CD4-positive, alpha-beta T cell (primary cell): ENCODE measurements around the gene FCAMR. TPM values are rescaled to one million over a fixed set of nuclear protein-coding genes. Genes with fewer than 3 reads are reported as not detected.

Experiments used
- ATAC-seq: fragments of 200-7000 bp; cut with Tn5 transposase; one replicate; pipeline ENCODE4 v1.10.0; 2022; ENCODE audit warnings: mild to moderate bottlenecking; ENCODE audit not compliant: poor library complexity
- CTCF ChIA-PET: fragments of 350-600 bp; sonication (Branson Sonifier 250); formaldehyde crosslinking; loops from one replicate; lab custom pipeline; 2021; ENCODE audit warnings: antibody characterized with exemption, inconsistent platforms; lab: Charles Lee
- POLR2A ChIA-PET: fragments of 350-600 bp; sonication (Branson Sonifier 250); formaldehyde crosslinking; loops from one replicate; lab custom pipeline; 2021; ENCODE audit warnings: antibody characterized with exemption, inconsistent platforms; lab: Charles Lee
- DNase-seq, 14 experiments: peaks; one replicate each; pipeline ENCODE4 v3.0.0-alpha.2; 2013 to 2020; ENCODE audit warnings: mixed read lengths in 2 of 14
- H3K27ac ChIP-seq, 2 donors: one replicate each; pipeline versions ENCODE4 v1.5.1 to v1.7.0; 2013; ENCODE audit warnings: low read length in 2 of 2, low read depth in 1 of 2, mild to moderate bottlenecking in 1 of 2
- H3K27me3 ChIP-seq, 2 experiments: 1 replicate in 1 of 2; 2 replicates in 1 of 2; pipeline versions ENCODE4 v1.6.1 to v1.7.0; 2013; ENCODE audit warnings: low read length in 2 of 2, control low read depth in 1 of 2, mild to moderate bottlenecking in 1 of 2, moderate library complexity in 1 of 2; ENCODE audit not compliant: insufficient read depth in 2 of 2, control insufficient read depth in 1 of 2
- H3K36me3 ChIP-seq: one replicate; pipeline ENCODE4 v1.6.1; 2013; ENCODE audit warnings: low read length, control low read depth; ENCODE audit not compliant: insufficient read depth
- H3K4me1 ChIP-seq: one replicate; pipeline ENCODE4 v1.6.1; 2013; ENCODE audit warnings: low read length, control low read depth; ENCODE audit not compliant: insufficient read depth
- H3K4me3 ChIP-seq: one replicate; pipeline ENCODE4 v1.5.1; 2013; ENCODE audit warnings: mild to moderate bottlenecking, low read length, moderate library complexity
- H3K9me3 ChIP-seq, 2 experiments: 1 replicate in 1 of 2; 2 replicates in 1 of 2; pipeline versions ENCODE4 v1.6.1 to v1.7.0; 2013; ENCODE audit warnings: low read length in 2 of 2, mild to moderate bottlenecking in 2 of 2, control low read depth in 1 of 2, moderate library complexity in 1 of 2; ENCODE audit not compliant: control insufficient read depth in 1 of 2, insufficient read depth in 1 of 2
- H3K27ac Mint-ChIP-seq: one replicate; pipeline ENCODE4 v1.8.0; 2020; ENCODE audit warnings: mixed read lengths
- H3K27me3 Mint-ChIP-seq: one replicate; pipeline ENCODE4 v1.8.0; 2021; ENCODE audit warnings: mixed read lengths
- H3K36me3 Mint-ChIP-seq: one replicate; pipeline ENCODE4 v1.8.0; 2021; ENCODE audit warnings: low read depth, mixed read lengths
- H3K4me1 Mint-ChIP-seq: one replicate; pipeline ENCODE4 v1.8.0; 2021; ENCODE audit warnings: low read depth, mixed read lengths
- H3K4me3 Mint-ChIP-seq: one replicate; pipeline ENCODE4 v1.8.0; 2020; ENCODE audit warnings: mild to moderate bottlenecking, mixed read lengths
- H3K9me3 Mint-ChIP-seq: one replicate; pipeline ENCODE4 v1.8.0; 2020; ENCODE audit warnings: mixed read lengths
- intact Hi-C, 2 experiments: fragments of 100-400 bp; cut with DNase I in 1 of 2; cut with micrococcal nuclease in 1 of 2; formaldehyde crosslinking; loops; one replicate each; pipeline versions ENCODE4 v1.15.1 to v1.9.0; 2023 to 2025; cut with DNase I, micrococcal nuclease
- total RNA-seq, 174 experiments: library from RNA in 2 of 174; stranded (reverse) in 2 of 174; gene quantifications; one replicate each; pipeline ENCODE4 v1.2.3 and lab custom pipeline; 2021 to 2026
- TF ChIP-seq, protein P1 (sequence below): fragments of 200-600 bp; IDR thresholded peaks from one replicate; pipeline ENCODE4 v1.8.0; 2022; ENCODE audit warnings: antibody characterized with exemption, mild to moderate bottlenecking

FCAMR gene
- total RNA-seq, 2 experiments from 2014 or later, result not detected

DNA sequence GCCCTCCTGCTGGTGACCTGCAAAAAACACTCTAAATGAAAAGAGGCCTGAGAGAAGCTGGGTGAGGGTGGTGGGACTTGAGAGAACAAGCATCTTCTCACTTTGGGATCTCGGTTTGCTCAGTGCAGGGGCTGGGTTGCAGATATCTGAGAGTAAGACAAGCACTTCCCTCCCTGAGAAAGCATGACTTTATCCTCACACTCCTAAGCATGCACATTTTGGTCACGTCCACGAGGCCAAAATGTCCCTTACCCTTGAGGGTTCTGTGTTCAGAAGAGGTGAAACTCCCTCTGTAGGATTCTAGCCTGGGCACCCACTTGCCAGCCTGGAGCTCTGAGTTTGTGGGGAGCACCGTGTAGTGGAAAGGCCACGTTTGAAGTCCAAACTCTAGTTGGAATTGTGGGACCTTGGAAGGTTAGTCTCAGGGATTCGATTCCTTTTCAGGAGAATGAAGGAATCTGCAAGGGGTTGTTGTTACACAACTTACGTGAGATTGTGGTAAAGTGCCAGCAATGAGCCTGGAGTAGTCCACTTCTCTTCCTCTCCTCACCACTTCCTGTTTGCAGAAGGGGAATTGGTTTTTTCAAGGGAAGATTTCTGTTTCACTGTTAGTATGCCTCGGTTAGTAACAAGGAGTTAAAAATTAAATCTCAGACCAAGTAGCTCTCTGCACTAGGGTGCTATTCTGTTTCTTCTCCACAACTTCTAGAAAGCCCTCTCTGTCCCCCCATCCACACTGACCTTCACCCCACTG lies 3.0 kb downstream of the FCAMR start:
- H3K36me3 ChIP-seq, result no peaks in the 10 kb centered on the region
- no peaks in the 10 kb centered on the region for H3K36me3 Mint-ChIP-seq
- no peaks in the 10 kb centered on the region for H3K27me3 Mint-ChIP-seq
- ATAC-seq (peak; percentile 29), DNase-seq (peak in 3 of 14 experiments; percentile 32 to 51 (median 45))
- no peak overlapping the region for H3K27ac Mint-ChIP-seq
- no peaks in the 10 kb centered on the region for H3K27me3 ChIP-seq
- no peak overlapping the region for H3K27ac ChIP-seq
- peaks cover 18% of the 10 kb centered on the region for H3K4me1 ChIP-seq
- ChIA-PET POLR2A (interaction anchor here (1.0 to 1.3 kb wide), 3 partner anchors 46 to 61 kb away, joined by 3 to 12 read pairs (median 3); partner anchors contain the start of gene FCMR), CTCF (no interaction called here)
- intact Hi-C loops, result no loop called here
- no peaks in the 10 kb centered on the region for H3K9me3 ChIP-seq
- H3K4me1 Mint-ChIP-seq, result peaks cover 30% of the 10 kb centered on the region
- TF ChIP-seq, protein P1, sequence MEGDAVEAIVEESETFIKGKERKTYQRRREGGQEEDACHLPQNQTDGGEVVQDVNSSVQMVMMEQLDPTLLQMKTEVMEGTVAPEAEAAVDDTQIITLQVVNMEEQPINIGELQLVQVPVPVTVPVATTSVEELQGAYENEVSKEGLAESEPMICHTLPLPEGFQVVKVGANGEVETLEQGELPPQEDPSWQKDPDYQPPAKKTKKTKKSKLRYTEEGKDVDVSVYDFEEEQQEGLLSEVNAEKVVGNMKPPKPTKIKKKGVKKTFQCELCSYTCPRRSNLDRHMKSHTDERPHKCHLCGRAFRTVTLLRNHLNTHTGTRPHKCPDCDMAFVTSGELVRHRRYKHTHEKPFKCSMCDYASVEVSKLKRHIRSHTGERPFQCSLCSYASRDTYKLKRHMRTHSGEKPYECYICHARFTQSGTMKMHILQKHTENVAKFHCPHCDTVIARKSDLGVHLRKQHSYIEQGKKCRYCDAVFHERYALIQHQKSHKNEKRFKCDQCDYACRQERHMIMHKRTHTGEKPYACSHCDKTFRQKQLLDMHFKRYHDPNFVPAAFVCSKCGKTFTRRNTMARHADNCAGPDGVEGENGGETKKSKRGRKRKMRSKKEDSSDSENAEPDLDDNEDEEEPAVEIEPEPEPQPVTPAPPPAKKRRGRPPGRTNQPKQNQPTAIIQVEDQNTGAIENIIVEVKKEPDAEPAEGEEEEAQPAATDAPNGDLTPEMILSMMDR, result no peak
- no peak overlapping the region for H3K4me3 ChIP-seq
- no peaks in the 10 kb centered on the region for H3K9me3 Mint-ChIP-seq
- H3K4me3 Mint-ChIP-seq, result peak overlapping the region; percentile 21

DNA sequence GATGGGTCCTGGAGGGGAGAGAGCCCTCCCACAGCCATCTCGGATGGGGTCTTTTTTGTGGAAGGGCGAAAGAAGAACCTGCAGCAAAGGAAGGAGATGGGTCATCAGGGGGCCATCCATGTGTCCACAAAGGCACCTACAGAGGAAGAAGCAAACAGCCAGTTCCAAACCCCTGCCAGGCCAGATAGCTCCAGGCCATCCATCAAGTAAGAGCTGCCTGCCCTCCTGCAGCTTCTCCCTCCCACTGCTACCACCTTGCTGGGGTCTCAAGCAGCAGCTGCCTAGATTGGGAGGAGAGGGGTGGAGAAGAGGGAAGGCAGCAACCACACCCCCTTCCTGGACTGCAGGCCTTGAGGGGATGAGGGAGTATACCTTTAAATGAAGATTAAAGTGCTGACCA lies 4.5 kb downstream of the FCAMR start:
- ATAC-seq (no peak), DNase-seq (no peak)
- TF ChIP-seq, protein P1, result no peak
- no peak overlapping the region for H3K27ac Mint-ChIP-seq
- Histone ChIP-seq H3K4me1 (peaks cover 22% of the 10 kb centered on the region), H3K27ac (no peak overlapping the region), H3K36me3 (no peaks in the 10 kb centered on the region), H3K27me3 (no peaks in the 10 kb centered on the region), H3K4me3 (no peak overlapping the region), H3K9me3 (no peaks in the 10 kb centered on the region)
- intact Hi-C loops, result no loop called here
- H3K27me3 Mint-ChIP-seq, result no peaks in the 10 kb centered on the region
- H3K9me3 Mint-ChIP-seq, result no peaks in the 10 kb centered on the region
- H3K4me1 Mint-ChIP-seq, result peaks cover 35% of the 10 kb centered on the region
- POLR2A ChIA-PET, result interaction anchor here (1.3 to 1.4 kb wide), 2 partner anchors 44 to 106 kb away, joined by 3 read pairs; partner anchors contain the start of gene FCMR
- no peak overlapping the region for H3K4me3 Mint-ChIP-seq
- no peaks in the 10 kb centered on the region for H3K36me3 Mint-ChIP-seq
- CTCF ChIA-PET, result interaction anchor here (1.0 kb wide), 1 partner anchor 16 kb away, joined by 3 read pairs; no protein-coding TSS in a partner anchor

DNA sequence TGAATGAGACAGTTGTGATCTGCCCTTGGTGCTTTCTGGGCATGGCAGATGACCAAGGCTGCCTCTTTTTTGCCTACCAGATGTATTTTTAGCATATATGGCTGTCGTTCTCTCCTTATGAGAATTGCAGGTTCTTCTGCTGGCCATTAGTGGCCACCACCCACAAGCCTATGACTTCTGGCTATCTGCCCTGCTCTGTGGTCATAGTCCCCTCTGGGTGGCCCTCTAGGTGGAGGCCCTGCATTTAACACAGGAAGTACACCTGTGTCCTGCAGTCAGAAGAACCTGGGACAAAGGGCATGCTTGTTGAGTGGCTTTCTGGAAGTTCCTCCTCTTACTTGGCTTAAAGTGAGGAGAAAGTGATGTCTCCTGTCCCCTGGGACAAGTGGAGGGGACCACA lies 6.5 kb downstream of the FCAMR start:
- Histone ChIP-seq H3K36me3 (no peaks in the 10 kb centered on the region), H3K27ac (no peak overlapping the region), H3K4me1 (peaks cover 22% of the 10 kb centered on the region), H3K9me3 (no peaks in the 10 kb centered on the region), H3K27me3 (no peaks in the 10 kb centered on the region), H3K4me3 (no peak overlapping the region)
- H3K27ac Mint-ChIP-seq, result no peak overlapping the region
- H3K4me1 Mint-ChIP-seq, result peaks cover 35% of the 10 kb centered on the region
- ChIA-PET POLR2A (no interaction called here), CTCF (no interaction called here)
- ATAC-seq (no peak), DNase-seq (no peak)
- H3K4me3 Mint-ChIP-seq, result no peak overlapping the region
- no peaks in the 10 kb centered on the region for H3K36me3 Mint-ChIP-seq
- H3K27me3 Mint-ChIP-seq, result no peaks in the 10 kb centered on the region
- TF ChIP-seq, protein P1, result no peak
- H3K9me3 Mint-ChIP-seq, result no peaks in the 10 kb centered on the region
- intact Hi-C loops, result no loop called here
